IPS DF 6.9 (cell line): ENCODE results near the gene HOXB6.

Experiments
- DNase-seq: peaks from one replicate; pipeline ENCODE4 v3.0.0-alpha.2; 2013; ENCODE audit warnings: low read depth, low spot score
- H3K27ac ChIP-seq: one replicate; pipeline ENCODE4 v1.5.1; 2013; ENCODE audit warnings: low read length, control low read depth
- H3K27me3 ChIP-seq: 2 replicates; pipeline ENCODE4 v1.6.1; 2013; ENCODE audit warnings: mild to moderate bottlenecking, low read length; ENCODE audit not compliant: control insufficient read depth, insufficient read depth
- H3K36me3 ChIP-seq: 2 replicates; pipeline ENCODE4 v1.6.1; 2013; ENCODE audit warnings: low read length; ENCODE audit not compliant: control insufficient read depth, insufficient read depth
- H3K4me1 ChIP-seq: 2 replicates; pipeline ENCODE4 v1.6.1; 2013; ENCODE audit warnings: low read length; ENCODE audit not compliant: control insufficient read depth, insufficient read depth
- H3K4me3 ChIP-seq: 2 replicates; pipeline ENCODE4 v1.5.1; 2013; ENCODE audit warnings: mild to moderate bottlenecking, low read length
- H3K9me3 ChIP-seq: 2 replicates; pipeline ENCODE4 v1.6.1; 2013; ENCODE audit warnings: low read length, inconsistent platforms; ENCODE audit not compliant: control insufficient read depth, insufficient read depth
- WGBS: extraction: QIAGEN DNeasy Blood & Tissue Kit; methylation state at CpG from one replicate; pipeline ENCODE4 v1.1.7; 2013; ENCODE audit warnings: mixed read lengths, missing lambda C conversion rate; ENCODE audit not compliant: insufficient read length, insufficient coverage; 5-methylcytosine and 5-hydroxymethylcytosine counted together

Gene HOXB6

GRCh38 chr17:48634493-48635208 is 29.9 kb upstream of the HOXB6 start:
- Histone ChIP-seq H3K27ac (no peak overlapping the region), H3K4me3 (no peak overlapping the region), H3K9me3 (no peaks in the 10 kb centered on the region), H3K36me3 (no peaks in the 10 kb centered on the region), H3K27me3 (peaks cover 96% of the 10 kb centered on the region), H3K4me1 (peaks cover 2% of the 10 kb centered on the region; the same call in 1 of the 2 replicates)
- no CpG with 5 or more reads among the region's 20 CpGs for WGBS
- no peak for DNase-seq

GRCh38 chr17:48633266-48633677 is 28.5 kb upstream of the HOXB6 start:
- no peak for DNase-seq
- H3K4me1 ChIP-seq: peaks cover 2% of the 10 kb centered on the region; the same call in 1 of the 2 replicates
- WGBS: no CpG with 5 or more reads among the region's 35 CpGs
- H3K27ac ChIP-seq: no peak overlapping the region
- H3K36me3 ChIP-seq: no peaks in the 10 kb centered on the region
- no peaks in the 10 kb centered on the region for H3K9me3 ChIP-seq
- no peak overlapping the region for H3K4me3 ChIP-seq
- peaks cover 95% of the 10 kb centered on the region for H3K27me3 ChIP-seq

- no peak for DNase-seq
- no peak overlapping the region for H3K4me3 ChIP-seq
- no peak overlapping the region for H3K27ac ChIP-seq
- H3K36me3 ChIP-seq: no peaks in the 10 kb centered on the region
- no peaks in the 10 kb centered on the region for H3K9me3 ChIP-seq
- no CpG with 5 or more reads among the region's 7 CpGs for WGBS
- H3K4me1 ChIP-seq: peaks cover 2% of the 10 kb centered on the region; the same call in 1 of the 2 replicates
- peaks cover 95% of the 10 kb centered on the region for H3K27me3 ChIP-seq
Observed at GRCh38 chr17:48632579-48633265, 27.9 kb upstream of the HOXB6 start.

- WGBS: no CpG with 5 or more reads among the region's 7 CpGs
- no peak for DNase-seq
- Histone ChIP-seq H3K36me3 (no peaks in the 10 kb centered on the region), H3K27me3 (peaks cover 95% of the 10 kb centered on the region), H3K4me3 (no peak overlapping the region), H3K4me1 (peaks cover 2% of the 10 kb centered on the region; the same call in 1 of the 2 replicates), H3K9me3 (no peaks in the 10 kb centered on the region), H3K27ac (no peak overlapping the region)
Observed at GRCh38 chr17:48631693-48632578, 27.1 kb upstream of the HOXB6 start.

GRCh38 chr17:48630925-48631692 is 26.3 kb upstream of the HOXB6 start:
- Histone ChIP-seq H3K36me3 (no peaks in the 10 kb centered on the region), H3K4me1 (peaks cover 2% of the 10 kb centered on the region; the same call in 1 of the 2 replicates), H3K27ac (no peak overlapping the region), H3K4me3 (no peak overlapping the region), H3K9me3 (no peaks in the 10 kb centered on the region), H3K27me3 (peaks cover 97% of the 10 kb centered on the region)
- no peak for DNase-seq
- no CpG with 5 or more reads among the region's 15 CpGs for WGBS

- Histone ChIP-seq H3K4me3 (no peak overlapping the region), H3K4me1 (peaks cover 5% of the 10 kb centered on the region; the same call in 1 of the 2 replicates), H3K9me3 (no peaks in the 10 kb centered on the region), H3K36me3 (no peaks in the 10 kb centered on the region), H3K27ac (no peak overlapping the region), H3K27me3 (peaks cover 97% of the 10 kb centered on the region)
- WGBS: no CpG with 5 or more reads among the region's 15 CpGs
- no peak for DNase-seq
Observed at GRCh38 chr17:48630009-48630924, 25.5 kb upstream of the HOXB6 start.

GRCh38 chr17:48629411-48629759 is 24.6 kb upstream of the HOXB6 start:
- Histone ChIP-seq H3K4me3 (no peak overlapping the region), H3K27ac (no peak overlapping the region)

GRCh38 chr17:48628649-48629410 is 24.0 kb upstream of the HOXB6 start:
- H3K4me1 ChIP-seq: peaks cover 5% of the 10 kb centered on the region; the same call in 1 of the 2 replicates

More at GRCh38 chr17:48629411-48629759, 24.6 kb upstream of the HOXB6 start:
- DNase-seq: no peak
- no CpG with 5 or more reads among the region's 5 CpGs for WGBS
- peaks cover 5% of the 10 kb centered on the region; the same call in 1 of the 2 replicates for H3K4me1 ChIP-seq
- peaks cover 96% of the 10 kb centered on the region for H3K27me3 ChIP-seq
- H3K9me3 ChIP-seq: no peaks in the 10 kb centered on the region
- no peaks in the 10 kb centered on the region for H3K36me3 ChIP-seq

More at GRCh38 chr17:48628649-48629410, 24.0 kb upstream of the HOXB6 start:
- no peak overlapping the region for H3K4me3 ChIP-seq
- WGBS: no CpG with 5 or more reads among the region's 5 CpGs
- H3K9me3 ChIP-seq: no peaks in the 10 kb centered on the region
- peaks cover 97% of the 10 kb centered on the region for H3K27me3 ChIP-seq
- no peak overlapping the region for H3K27ac ChIP-seq
- no peak for DNase-seq
- no peaks in the 10 kb centered on the region for H3K36me3 ChIP-seq
